LHCN-M2 (cell line): Measurements from ENCODE around the gene MEA1. TPM values are rescaled to one million over a fixed set of nuclear protein-coding genes. Genes with fewer than 3 reads are reported as not detected.
A peak's percentile ranks its signal among the peaks of the same experiment; 100 is the strongest.
"Not testable (repeated sequence)": the region's sequence is repeated elsewhere in the genome, so short reads cannot be mapped to it uniquely, and the experiment has no call there.

ENCODE experiments used
- DNase-seq: peaks from one replicate; pipeline ENCODE4 v3.0.0-alpha.2; 2012; ENCODE audit warnings: low read depth
- polyA plus RNA-seq: library from polyadenylated mRNA; unstranded; fragments of >200 nt; gene quantifications from one replicate; pipeline ENCODE4 v1.2.1, GENCODE V29; 2012; ENCODE audit warnings: missing spikeins
- total RNA-seq: library from RNA; depleted of rRNA; stranded (reverse); fragments of >200 nt; gene quantifications from 2 replicates; pipeline ENCODE4 v1.2.3, GENCODE V29; 2014; rRNA removed

MEA1 gene
- total RNA-seq: 116 and 119 TPM in 2 replicates
- 234 TPM for polyA plus RNA-seq

DNA sequence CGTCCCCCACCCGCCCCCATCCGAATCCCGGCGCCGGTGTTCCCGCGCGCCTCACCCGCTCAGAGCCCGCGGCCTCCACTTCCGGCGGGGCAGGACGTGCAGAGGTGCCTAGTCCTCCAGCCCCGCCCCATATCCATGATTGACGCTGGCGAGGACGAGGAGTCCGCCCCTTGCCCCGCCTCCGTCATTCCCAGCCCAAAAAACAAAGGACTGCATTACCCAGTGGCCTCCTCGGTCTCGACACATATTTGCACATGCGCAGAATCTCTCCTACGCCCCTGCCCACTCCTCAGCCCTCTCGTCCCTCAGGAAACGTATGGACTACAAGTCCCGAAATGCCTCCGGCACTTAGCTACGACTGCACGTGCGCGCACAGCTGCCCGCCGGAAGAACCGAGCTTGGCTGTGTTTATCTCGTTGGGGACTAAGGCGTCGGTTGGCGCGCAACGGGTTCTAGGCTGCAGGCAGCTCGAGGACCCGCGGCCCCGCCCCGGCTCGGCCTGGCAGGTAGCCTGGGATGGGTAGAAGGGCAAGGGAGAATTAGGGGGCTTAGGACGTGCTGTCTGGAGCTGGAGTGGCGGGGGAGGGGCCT, at the start of gene MEA1, which contains the start of gene KLHDC3:
Gene MEA1, minus strand, starts transcription at position 104 of the 591 bp plus-strand sequence. CDS start 133 bp downstream, outside the sequence.
Gene KLHDC3, plus strand, starts transcription at position 407 of the 591 bp plus-strand sequence. CDS start 2,944 bp downstream, outside the sequence.
- peak; percentile 100 for DNase-seq

DNA sequence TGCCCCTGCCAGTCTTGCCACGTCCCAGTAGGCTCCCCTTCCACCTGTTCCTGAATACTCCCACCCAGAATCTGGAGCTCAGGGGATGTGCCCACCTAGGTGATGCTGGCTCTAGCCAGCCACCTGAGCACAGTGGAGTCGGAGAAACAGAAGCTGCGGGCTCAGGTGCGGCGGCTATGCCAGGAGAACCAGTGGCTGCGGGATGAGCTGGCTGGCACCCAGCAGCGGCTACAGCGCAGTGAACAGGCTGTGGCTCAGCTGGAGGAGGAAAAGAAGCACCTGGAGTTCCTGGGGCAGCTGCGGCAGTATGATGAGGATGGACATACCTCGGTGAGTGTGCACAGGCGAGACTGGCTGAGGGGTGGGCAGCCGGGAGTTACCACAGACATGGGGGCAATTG, 49.1 kb upstream of the MEA1 start:
- no peak for DNase-seq

DNA sequence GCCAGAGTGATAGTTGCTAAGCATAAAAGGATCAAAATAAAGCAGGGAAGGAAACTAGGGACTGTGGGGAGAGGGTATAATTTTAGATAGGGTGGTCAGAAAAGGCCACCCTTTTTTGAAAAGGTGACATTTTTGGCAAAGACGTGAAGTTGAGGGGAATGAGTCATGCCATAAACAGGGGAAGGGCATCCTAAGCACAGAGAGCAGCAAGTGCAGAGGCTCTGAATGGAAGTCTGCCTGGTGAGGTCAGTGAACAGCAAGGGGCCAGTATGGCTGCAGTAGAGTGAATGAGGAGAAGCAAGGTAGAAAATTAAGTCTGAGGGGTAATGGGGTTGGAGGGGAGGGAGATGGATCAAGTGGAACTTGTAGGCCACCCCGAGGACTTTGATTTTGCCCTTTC, 48.1 kb upstream of the MEA1 start:
- no peak for DNase-seq

DNA sequence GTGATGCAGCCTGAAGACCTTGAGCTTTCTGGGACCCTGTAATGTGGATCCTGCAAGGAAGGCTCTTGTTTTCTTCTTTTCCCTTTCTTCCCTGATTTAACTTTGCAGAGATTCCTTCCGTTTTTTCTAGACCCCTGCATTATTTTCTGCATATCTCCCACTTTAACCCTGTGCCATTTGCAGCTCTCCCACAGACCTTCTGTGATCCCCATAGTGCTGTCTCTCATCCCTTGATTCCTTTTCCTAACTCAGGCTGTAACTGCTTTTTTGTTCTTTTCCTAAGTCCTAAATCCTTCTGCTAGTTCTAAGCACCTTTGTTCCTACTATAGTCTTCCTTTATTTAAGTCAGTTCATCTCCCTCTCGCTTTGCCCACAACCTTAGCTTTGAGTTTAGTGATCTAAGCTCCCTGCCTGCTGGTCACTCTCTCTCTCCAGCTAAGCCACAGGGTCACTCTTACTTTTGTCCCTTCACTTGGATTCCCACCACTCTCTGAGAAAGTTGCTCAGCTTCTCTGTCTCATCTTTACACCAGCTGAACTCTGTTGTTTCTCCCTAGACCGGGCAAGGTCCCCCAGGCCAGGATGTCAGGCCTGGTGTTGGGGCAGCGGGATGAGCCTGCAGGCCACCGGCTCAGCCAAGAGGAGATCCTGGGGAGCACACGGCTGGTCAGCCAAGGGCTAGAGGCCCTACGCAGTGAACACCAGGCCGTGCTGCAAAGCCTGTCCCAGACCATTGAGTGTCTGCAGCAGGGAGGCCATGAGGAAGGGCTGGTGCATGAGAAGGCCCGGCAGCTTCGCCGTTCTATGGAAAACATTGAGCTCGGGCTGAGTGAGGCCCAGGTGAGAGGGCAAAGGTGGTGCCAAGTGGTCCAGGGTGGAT, 47.2 kb upstream of the MEA1 start:
- DNase-seq: no peak

DNA sequence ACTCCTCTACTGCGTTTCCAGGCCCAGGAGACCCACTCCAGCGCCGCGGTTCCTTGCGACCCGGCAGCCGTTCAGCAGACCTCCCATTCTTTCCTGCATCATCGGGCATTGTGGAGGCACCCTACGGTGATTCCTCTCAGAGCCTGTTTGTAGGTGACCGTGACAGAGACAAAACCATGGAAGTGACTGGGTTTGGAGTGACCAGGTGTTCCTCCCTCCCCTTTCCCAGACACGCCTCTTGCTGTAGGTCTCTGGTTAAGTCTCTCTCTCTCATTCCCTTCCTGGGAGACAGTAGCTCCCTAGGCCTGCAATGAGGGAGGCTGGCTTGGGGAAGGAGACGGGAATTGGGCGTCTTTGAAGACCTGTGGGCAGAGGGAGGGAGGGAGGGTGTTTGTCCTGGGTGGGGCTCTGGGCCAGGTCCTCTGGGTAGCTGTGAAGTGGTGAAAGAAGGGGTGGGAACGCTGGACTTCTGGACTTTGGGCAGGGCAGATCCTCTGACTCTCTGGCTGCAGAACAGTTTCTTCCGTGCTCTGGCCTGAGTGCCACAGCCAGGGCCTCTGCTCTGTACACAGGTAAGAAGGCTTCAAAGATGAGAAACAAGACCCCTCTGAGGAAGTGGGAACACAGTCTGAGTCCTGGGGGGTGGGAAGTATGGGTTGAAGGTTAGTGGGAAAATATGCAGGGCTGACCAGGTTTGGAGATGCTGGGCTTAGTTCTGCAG, 46.4 kb upstream of the MEA1 start:
- DNase-seq: no peak

DNA sequence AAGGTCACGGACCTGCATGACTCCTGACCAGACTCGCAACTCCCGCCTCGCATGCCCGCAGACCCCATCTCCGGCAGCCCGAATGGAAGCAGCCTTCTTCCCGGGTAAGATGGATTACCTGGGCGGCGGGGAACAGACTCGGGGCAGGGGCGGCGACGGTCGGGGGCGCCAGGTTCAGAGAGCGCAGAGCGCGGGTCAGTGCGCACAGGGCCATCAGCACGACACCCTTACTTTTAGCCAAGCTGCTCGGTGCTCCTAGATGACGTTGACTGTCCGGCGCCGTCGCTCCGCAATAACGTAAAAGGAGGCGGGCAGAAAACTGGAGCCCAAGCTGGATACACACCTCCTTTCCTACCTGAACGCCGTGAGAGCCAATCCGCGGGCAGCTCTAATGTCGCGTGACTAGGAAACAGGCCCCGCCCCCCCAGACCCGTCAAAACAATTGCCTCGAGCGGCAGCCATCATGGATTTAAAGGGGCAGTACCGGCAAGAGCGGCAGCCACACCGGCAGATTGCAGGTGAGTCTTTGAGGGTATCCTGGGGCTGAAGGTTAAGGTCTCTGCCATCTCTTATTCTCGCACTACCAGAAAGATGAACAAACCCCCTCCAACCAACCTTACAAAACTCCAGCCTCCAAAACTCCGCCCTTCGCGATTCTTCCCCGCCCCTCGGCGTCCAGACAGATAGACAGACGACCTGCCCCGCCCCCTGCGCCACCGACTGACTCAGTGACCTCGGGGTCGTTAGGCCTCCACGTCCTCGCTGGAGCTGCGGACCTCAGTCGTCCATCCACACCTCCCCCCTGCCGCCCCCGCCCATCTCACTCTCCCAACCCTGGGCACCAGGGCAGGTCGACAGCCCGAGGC, 45.7 kb upstream of the MEA1 start, which contains the start of the genes KLC4 and MRPL2:
Gene KLC4, plus strand, starts transcription at position 464 of the 866 bp plus-strand sequence. CDS start 1,705 bp downstream, outside the sequence.
Gene MRPL2, minus strand, starts transcription at position 267 of the 866 bp plus-strand sequence. Its CDS starts 53 bp downstream, at position 214.
- DNase-seq: peak; percentile 98

DNA sequence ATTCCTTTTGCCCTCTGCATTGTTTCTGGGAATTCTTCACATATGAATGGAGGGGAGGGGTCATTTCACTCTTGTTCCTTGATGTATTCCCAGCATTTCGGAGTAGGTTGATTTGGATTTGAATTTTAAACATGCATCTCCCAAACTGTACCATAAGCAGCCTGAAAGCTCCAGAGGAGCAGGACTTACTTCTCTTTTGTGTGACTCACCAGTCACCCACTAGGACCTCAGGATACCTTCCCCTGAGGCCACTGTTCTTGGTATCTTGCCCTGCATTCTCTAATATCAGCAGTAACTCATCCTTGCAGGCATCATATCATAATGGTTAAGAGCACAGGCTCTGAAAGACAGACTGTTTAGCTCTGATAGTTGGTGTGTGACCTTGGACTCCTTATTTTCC, 44.8 kb upstream of the MEA1 start:
- DNase-seq: no peak

DNA sequence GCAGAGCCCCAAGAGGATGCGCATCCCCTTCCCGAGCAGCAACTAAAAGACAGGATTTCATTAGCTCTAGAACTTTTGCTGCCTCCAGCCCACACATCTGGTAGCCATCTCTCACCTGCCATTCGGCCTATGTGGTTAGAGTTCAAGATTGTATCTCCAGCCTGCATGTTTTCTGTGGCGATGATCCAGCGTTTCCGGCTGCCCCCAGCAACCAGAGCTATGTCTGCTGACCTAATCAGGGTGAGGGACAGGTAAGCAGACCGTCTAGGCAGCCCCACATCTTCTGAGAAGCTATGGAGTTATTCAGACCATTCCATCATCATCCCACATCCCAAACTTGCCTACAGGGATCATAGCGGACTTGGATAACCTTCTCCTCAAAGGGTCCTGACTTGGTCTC, 42.2 kb upstream of the MEA1 start:
- DNase-seq: no peak

DNA sequence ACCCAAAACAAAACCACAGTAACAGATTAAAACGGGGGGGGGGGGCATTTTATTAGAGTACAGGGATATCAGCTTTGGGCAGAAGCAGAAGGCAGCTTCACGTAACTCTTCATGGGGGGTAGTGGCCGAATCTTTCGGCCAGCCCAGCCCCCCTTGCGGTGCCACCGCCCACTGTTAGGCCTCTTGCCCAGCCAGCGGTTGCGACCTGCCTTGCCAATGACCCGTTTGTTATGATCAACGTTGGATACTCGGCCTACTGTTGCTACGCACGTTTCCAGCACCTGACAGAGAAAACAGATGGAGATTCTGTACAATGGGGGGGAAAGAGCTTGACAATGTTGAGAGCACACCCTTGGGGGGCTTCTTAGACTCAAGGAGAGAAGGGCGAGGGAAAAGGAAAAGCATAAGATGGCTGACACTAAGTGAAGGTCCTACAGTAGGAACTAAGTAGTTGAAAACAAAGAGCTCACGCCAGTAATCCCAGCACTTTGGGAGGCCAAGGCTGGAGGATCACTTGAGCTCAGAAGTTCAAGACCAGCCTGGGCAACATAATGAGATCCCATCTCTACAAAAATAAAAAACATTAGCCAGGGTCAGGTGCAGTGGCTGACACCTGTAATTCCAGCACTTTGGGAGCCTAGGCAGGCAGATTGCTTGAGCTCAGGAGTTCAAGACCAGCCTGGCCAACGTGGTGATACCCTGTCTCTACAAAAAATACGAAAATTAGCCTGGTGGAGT, 40.6 kb upstream of the MEA1 start:
- no peak for DNase-seq

DNA sequence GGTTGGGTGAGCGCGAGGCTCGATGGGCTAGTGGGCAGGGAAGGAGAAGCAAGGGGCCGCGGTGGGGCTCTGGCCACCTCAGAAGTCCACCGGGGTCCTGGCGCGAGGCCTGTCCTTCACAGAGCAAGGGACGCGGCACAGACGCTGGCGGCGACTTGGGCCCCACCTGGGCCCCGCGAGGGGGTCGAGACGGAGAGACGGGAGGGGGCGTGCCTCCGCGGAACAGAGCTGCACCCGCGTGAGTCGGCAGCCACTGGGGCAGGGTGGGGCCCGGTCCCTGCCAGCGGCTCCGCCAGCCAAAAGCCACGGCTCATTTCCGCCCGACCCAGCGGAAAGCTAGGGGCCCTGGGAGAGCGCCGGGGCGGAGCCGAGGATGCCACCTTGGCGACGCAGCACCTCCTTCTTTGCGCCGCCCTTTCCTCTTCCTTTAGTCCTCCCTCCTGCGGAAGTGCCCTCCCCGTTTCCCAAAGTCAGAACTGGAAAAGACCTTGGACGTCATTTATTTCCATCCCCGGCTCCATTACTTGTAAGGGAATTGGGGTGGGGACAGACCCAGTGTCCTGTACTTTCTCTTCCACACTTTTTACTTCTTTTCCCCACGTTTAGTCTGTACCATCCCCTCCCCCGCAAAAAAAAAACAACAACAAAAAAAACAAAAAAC, 39.9 kb upstream of the MEA1 start, which contains the start of gene CUL7:
Gene CUL7, minus strand, starts transcription at position 307 of the 661 bp plus-strand sequence. CDS start 1,063 bp downstream, outside the sequence.
- peak; percentile 93 for DNase-seq

DNA sequence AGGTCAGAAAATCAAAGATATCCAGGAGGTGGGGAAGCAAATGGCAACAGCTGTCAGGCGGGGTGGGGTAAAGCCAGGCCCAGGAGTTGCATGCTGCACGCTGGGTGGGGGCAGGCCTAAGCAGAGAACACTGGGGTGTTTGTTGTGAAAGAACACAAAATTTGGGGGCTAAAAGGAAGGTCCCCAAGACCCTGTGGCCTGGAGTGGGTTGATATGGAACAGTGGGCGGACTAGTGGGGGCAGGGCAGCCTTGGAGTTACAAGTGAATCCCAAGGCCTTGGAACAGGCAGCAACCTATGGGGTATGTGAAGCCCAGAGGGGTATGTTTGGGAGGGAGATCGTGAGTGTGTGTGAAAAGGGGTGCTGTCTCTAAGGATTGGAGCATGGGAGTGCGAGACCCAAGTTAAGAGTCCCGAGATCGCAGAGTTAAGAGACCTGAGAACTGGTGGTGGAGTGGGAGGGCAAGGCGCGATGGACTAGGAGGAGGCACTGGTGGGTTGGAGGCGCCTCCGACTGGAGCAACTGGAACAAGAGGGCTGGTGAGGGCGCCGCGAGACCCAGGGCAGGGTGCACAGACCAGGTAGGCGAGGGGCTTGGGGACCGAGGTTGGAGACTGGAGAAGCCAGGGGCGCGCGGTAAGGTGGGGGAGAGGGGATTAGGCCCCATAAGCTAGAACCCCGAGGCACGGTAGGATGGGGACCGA, 39.2 kb upstream of the MEA1 start:
- DNase-seq: peak; percentile 36

DNA sequence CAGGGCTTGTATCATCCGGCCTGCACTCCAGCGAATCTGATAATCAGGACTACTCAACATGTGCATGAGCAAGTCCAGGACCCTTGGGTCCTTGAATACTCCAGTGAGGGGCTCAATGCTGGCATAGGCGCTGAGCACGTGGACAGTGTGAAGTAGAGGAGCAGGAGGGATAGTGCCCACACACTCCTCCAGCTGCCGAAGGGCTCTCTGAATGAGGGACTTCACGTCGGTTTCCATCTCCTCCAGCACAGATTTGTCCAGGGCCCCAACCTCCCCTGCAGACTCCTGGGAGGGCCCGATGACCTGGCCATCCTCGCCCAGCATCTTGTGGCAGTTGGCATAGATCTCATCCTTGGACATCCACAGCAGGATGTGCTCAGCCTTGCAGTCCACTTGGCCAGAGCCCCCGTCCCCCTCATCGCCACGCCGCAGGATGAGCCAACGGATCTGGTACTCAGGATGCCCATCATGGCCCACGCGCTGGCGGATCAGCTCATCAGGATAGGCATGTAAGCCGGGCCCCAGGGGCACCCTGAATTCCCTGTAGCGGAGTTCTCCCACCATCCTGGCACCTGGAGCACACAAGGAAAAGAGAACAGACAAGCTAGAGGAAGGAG, 38.6 kb upstream of the MEA1 start:
- no peak for DNase-seq

DNA sequence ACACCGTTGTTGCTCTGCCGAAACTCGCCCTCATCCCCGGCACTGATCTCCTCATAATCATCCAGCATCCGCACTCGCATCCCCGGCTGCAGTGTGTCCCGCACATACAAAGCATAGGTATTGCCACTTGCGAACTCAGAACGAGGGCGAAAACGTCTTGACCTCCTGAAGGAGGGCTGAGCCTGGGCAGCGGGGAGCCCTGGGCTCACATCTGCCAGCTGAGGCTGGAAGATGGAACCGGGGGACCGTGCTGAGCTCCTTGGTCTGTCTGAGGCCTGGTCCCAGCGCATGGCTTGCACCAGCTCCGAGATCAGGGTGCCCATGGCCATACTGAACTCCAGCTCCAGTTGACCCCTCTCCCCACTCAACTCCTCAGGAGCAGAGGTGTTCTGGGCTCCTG, 37.2 kb upstream of the MEA1 start:
- DNase-seq: no peak

DNA sequence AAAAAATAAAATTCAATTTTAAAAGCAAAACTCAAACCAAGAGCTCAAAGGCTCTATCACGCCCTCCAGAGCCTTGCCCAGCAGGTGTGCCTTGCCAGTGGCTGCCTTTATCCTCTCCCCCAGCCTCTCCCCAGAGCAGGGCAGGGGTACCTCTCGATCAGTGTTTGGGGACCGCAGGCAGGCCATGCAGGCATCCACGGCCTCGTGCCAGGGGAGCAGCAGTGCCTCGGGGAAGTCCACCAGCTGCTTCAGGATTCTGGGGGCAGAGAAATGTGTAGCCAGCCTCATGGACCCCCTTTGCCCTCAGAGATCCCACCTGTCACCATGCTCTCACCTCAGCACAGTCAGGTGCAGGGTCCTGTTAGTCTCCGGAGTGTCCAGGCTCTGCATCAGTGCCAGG, 34.3 kb upstream of the MEA1 start:
- DNase-seq: no peak

DNA sequence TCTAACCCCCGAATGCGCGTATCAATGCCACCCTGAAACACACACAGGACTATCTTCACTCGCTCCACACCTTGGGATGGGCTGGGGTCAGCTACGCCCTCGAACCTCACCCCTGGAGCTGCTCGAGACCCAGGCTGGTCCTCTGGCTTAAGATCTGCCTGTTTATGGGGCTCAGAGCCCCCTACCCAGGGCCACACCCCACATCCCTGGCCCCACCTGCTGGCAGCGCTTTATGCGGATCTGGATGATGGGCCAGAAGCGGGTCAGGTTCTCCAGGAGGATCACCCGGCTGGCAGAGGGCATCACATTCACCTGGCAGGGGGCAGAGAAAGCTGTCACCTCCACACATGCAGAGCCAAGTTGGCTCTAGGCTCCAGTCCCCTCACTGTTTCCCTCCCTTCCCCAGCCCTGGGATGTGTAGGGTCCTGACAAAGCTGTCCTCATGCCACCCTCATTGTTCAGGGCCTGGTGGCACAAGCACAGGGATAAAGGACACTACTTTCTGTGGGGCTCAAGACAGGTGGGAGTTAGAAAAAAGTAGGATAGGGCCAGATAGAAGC, 31.7 kb upstream of the MEA1 start:
- DNase-seq: no peak

DNA sequence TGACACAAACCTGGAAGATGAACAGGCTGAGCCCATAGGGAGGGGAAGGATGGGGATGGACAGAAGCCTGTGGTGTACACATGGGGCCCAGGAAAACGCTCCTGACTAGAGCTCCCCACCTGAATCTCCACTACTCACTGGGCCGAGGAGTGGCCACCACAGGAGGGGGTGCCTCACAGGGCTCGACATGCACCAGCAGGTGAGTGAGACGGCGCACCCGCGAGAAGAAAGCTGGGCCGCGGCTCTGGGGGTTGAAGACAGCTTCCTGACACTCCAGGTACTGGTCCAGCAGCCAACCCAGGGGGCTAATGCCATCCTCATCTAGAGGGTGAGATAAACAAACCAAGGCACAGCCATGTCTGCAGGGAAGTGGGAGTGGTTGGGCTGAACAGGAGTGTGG, 29.6 kb upstream of the MEA1 start:
- no peak for DNase-seq

DNA sequence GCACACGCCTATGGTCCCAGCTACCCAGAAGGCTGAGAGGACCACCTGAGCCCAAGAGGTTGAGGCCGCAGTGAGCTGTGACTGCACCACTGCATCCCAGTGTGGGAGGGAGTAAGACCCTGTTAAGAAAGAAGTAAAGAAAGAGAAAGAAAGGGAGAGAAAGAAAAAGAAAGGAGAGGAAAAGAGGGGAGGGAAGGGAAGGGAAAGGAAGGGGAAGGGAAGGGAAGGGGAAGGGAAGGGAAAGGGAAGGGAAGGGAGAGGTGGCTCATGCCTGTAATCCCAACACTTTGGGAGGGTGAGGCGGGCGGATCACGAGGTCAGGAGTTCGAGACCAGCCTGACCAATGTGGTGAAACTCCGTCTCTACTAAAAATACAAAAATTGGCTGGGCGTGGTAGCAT, 27.7 kb upstream of the MEA1 start:
- not testable (repeated sequence) for DNase-seq
